Panc1 (cell line): ENCODE results near the gene NUDT22. TPM values are rescaled to one million over a fixed set of nuclear protein-coding genes. Genes with fewer than 3 reads are reported as not detected.

Source experiments
- ATAC-seq: fragments of 200-7000 bp; cut with Tn5 transposase; 2 replicates; pipeline ENCODE4 v1.9.1; 2020; ENCODE audit warnings: mild to moderate bottlenecking, moderate library complexity
- BruUV-seq: library from RNA; stranded (reverse); fragments of 400-500 nt; replicated peaks from 2 replicates; lab custom pipeline; 2021; lab: Mats Ljungman, UMichigan
- CTCF ChIA-PET: fragments of 300-600 bp; sonication (Branson Sonifier 250); formaldehyde crosslinking; loops from one replicate; lab custom pipeline; 2022; ENCODE audit warnings: antibody characterized with exemption; lab: Charles Lee
- POLR2A ChIA-PET: fragments of 300-600 bp; sonication (Branson Sonifier 250); formaldehyde crosslinking; loops from one replicate; lab custom pipeline; 2022; ENCODE audit warnings: antibody characterized with exemption; lab: Charles Lee
- DNase-seq: peaks from one replicate; pipeline ENCODE4 v3.0.0-alpha.2; 2010; ENCODE audit warnings: low read depth, low spot score
- H3K27ac ChIP-seq: 2 replicates; pipeline ENCODE4 v1.5.1; 2011; ENCODE audit warnings: mild to moderate bottlenecking, low read length, inconsistent platforms
- H3K27me3 ChIP-seq: fragments of 200-500 bp; sonication (Bioruptor generic); 2 replicates; pipeline ENCODE4 v1.6.0; 2014; ENCODE audit warnings: low read length, inconsistent platforms; ENCODE audit not compliant: control insufficient read depth, insufficient read depth
- H3K36me3 ChIP-seq: fragments of 200-500 bp; sonication (Bioruptor generic); 2 replicates; pipeline ENCODE4 v1.5.1; 2014; ENCODE audit warnings: inconsistent platforms, mild to moderate bottlenecking, low read length, moderate library complexity; ENCODE audit not compliant: control insufficient read depth, insufficient read depth
- H3K4me1 ChIP-seq: 2 replicates; pipeline ENCODE4 v1.5.1; 2011; ENCODE audit warnings: inconsistent platforms, mild to moderate bottlenecking, low read length, moderate library complexity; ENCODE audit not compliant: control insufficient read depth, insufficient read depth
- H3K4me3 ChIP-seq, 2 experiments: 2 replicates each; pipeline ENCODE4 v1.5.1; 2011 to 2012; ENCODE audit warnings: low read depth in 2 of 2, low read length in 2 of 2, mild to moderate bottlenecking in 2 of 2, inconsistent platforms in 1 of 2, moderate library complexity in 1 of 2
- H3K9me3 ChIP-seq: fragments of 200-500 bp; sonication (Bioruptor generic); 2 replicates; pipeline ENCODE4 v1.5.1; 2014; ENCODE audit warnings: low read depth, mild to moderate bottlenecking, inconsistent platforms, low read length, moderate library complexity; ENCODE audit not compliant: control insufficient read depth, insufficient read depth
- POLR2AphosphoS5 ChIP-seq: IDR thresholded peaks from 2 replicates; pipeline ENCODE4 v1.6.1; 2012; ENCODE audit warnings: mild to moderate bottlenecking, low read depth, low read length, moderate library complexity
- SIN3A ChIP-seq: IDR thresholded peaks from 2 replicates; pipeline ENCODE4 v1.6.1; 2012; ENCODE audit warnings: low read depth, mild to moderate bottlenecking, low read length, moderate library complexity, borderline replicate concordance; ENCODE audit not compliant: insufficient read depth
- TCF7L2 ChIP-seq: IDR thresholded peaks from 2 replicates; pipeline ENCODE4 v1.6.1; 2011; ENCODE audit warnings: mild to moderate bottlenecking, low read depth, low read length, inconsistent platforms
- in situ Hi-C: cut with HindIII; loops from 2 replicates; pipeline ENCODE4 v1.10.0; 2016; ENCODE audit warnings: low sequenced_read_pairs, low pct_unique_long_range_greater_than_20kb
- intact Hi-C: fragments of 100-400 bp; cut with micrococcal nuclease; formaldehyde crosslinking; loops from one replicate; pipeline ENCODE4 v1.10.0; 2022; ENCODE audit not compliant: unreplicated experiment
- total RNA-seq: library from RNA; stranded (reverse); gene quantifications from one replicate; pipeline ENCODE4 v1.2.1, GENCODE V29; 2021; ENCODE audit not compliant: unreplicated experiment
- TF ChIP-seq, protein P1 (sequence below), 2 experiments: IDR thresholded peaks; 2 replicates each; pipeline ENCODE4 v1.6.1; 2011 to 2012; ENCODE audit warnings: low read depth in 2 of 2, control low read depth in 1 of 2, low read length in 1 of 2, mild to moderate bottlenecking in 1 of 2, moderate library complexity in 1 of 2; ENCODE audit not compliant: insufficient read depth in 1 of 2
- TF ChIP-seq, protein P2 (sequence below): fragments of 450-650 bp; IDR thresholded peaks from 2 replicates; pipeline ENCODE4 v1.5.1; 2017; ENCODE audit warnings: mild to moderate bottlenecking

Gene NUDT22
- total RNA-seq, 1 experiment from 2014 or later = 98.8 TPM

DNA sequence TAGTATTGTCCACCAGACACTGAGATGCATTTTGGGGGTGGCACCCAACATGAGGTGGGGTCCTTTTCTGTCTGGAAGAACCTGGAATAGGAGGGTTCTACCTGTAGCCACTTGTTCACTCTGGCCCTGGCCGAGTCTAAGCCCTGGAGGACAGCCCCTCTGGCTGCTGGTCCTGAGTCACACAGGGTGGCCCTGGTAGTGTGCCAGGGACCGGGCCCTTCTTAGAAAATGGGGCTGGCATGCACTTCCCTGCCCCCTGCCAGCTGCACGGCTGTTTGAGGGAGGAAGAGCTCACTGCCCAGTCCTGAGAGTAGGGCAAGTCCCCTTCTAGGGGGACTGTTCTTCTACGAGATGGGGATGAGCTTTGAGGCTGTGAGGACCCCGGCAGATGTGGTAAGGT is 27.4 kb downstream of the NUDT22 start:
- peaks cover 32% of the 10 kb centered on the region for H3K4me1 ChIP-seq
- ChIA-PET POLR2A (no interaction called here), CTCF (no interaction called here)
- DNase-seq (no peak), ATAC-seq (no peak)
- in situ Hi-C loops = no loop called here
- H3K36me3 ChIP-seq = peaks cover 3% of the 10 kb centered on the region; the same call in 1 of the 2 replicates
- no peak overlapping the region for H3K4me3 ChIP-seq
- TF ChIP-seq SIN3A = no peak
- no peak for TF ChIP-seq POLR2AphosphoS5
- no peaks in the 10 kb centered on the region for H3K9me3 ChIP-seq
- no peaks in the 10 kb centered on the region for H3K27me3 ChIP-seq
- intact Hi-C loops = no loop called here
- BruUV-seq = no TSS peak
- H3K27ac ChIP-seq = peak overlapping the region; percentile 34; the same call in 1 of the 2 replicates

DNA sequence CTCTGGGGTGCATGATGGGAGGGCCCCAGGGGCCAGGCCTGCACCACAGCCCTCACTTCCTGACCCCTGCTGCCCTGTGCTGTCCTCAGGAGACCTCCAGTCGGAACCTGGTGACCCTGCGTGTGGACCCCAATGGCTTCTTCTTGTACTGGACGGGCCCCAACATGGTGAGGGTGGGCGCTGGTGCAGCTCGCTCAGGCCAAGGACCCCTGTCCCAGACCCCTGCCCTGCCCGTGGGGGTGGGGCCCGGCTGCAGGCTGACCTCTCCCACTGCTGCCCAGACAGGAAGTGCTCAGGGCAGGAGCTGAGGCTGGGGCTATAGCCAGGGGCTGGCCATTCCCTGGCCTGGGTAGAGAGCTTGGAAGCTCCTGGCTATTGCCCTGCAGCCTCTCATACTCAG is 28.3 kb downstream of the NUDT22 start:
- Histone ChIP-seq H3K9me3 (no peaks in the 10 kb centered on the region), H3K4me3 (no peak overlapping the region), H3K27me3 (no peaks in the 10 kb centered on the region), H3K27ac (no peak overlapping the region), H3K36me3 (peaks cover 3% of the 10 kb centered on the region; the same call in 1 of the 2 replicates), H3K4me1 (peaks cover 24% of the 10 kb centered on the region)
- DNase-seq (no peak), ATAC-seq (no peak)
- intact Hi-C loops = no loop called here
- no TSS peak for BruUV-seq
- ChIA-PET POLR2A (no interaction called here), CTCF (interaction anchor here (0.6 kb wide), 1 partner anchor 31 kb away, joined by 6 read pairs; the partner anchor contains the start of gene GPR137)
- TF ChIP-seq, protein P1, sequence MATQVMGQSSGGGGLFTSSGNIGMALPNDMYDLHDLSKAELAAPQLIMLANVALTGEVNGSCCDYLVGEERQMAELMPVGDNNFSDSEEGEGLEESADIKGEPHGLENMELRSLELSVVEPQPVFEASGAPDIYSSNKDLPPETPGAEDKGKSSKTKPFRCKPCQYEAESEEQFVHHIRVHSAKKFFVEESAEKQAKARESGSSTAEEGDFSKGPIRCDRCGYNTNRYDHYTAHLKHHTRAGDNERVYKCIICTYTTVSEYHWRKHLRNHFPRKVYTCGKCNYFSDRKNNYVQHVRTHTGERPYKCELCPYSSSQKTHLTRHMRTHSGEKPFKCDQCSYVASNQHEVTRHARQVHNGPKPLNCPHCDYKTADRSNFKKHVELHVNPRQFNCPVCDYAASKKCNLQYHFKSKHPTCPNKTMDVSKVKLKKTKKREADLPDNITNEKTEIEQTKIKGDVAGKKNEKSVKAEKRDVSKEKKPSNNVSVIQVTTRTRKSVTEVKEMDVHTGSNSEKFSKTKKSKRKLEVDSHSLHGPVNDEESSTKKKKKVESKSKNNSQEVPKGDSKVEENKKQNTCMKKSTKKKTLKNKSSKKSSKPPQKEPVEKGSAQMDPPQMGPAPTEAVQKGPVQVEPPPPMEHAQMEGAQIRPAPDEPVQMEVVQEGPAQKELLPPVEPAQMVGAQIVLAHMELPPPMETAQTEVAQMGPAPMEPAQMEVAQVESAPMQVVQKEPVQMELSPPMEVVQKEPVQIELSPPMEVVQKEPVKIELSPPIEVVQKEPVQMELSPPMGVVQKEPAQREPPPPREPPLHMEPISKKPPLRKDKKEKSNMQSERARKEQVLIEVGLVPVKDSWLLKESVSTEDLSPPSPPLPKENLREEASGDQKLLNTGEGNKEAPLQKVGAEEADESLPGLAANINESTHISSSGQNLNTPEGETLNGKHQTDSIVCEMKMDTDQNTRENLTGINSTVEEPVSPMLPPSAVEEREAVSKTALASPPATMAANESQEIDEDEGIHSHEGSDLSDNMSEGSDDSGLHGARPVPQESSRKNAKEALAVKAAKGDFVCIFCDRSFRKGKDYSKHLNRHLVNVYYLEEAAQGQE (IDR thresholded peaks at IDR 0.05; ENCODE audit: insufficient read depth in 1 of 2, low read depth in 2 of 2, low read length in 1 of 2) = no peak
- TF ChIP-seq, protein P2, sequence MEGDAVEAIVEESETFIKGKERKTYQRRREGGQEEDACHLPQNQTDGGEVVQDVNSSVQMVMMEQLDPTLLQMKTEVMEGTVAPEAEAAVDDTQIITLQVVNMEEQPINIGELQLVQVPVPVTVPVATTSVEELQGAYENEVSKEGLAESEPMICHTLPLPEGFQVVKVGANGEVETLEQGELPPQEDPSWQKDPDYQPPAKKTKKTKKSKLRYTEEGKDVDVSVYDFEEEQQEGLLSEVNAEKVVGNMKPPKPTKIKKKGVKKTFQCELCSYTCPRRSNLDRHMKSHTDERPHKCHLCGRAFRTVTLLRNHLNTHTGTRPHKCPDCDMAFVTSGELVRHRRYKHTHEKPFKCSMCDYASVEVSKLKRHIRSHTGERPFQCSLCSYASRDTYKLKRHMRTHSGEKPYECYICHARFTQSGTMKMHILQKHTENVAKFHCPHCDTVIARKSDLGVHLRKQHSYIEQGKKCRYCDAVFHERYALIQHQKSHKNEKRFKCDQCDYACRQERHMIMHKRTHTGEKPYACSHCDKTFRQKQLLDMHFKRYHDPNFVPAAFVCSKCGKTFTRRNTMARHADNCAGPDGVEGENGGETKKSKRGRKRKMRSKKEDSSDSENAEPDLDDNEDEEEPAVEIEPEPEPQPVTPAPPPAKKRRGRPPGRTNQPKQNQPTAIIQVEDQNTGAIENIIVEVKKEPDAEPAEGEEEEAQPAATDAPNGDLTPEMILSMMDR = no peak
- no peak for TF ChIP-seq SIN3A
- no peak for TF ChIP-seq POLR2AphosphoS5
- TF ChIP-seq TCF7L2 = no peak
- in situ Hi-C loops = no loop called here
